D721Med (cell line): Measurements from ENCODE around the gene GTF3C1.

Experiments used
- DNase-seq: peaks from one replicate; pipeline ENCODE4 v3.0.0; 2011; ENCODE audit warnings: low spot score; ENCODE audit not compliant: insufficient read length
- FAIRE-seq: peaks from 2 replicates; lab custom pipeline; 2011; peaks lifted over from hg19 to GRCh38; lab: Jason Lieb, UNC
- TF ChIP-seq, protein P1 (sequence below): IDR thresholded peaks from 2 replicates; pipeline ENCODE4 v1.5.1; 2012; ENCODE audit warnings: mild to moderate bottlenecking, control low read depth; ENCODE audit not compliant: insufficient read depth; ENCODE audit errors: missing control alignments

GTF3C1 gene

DNA sequence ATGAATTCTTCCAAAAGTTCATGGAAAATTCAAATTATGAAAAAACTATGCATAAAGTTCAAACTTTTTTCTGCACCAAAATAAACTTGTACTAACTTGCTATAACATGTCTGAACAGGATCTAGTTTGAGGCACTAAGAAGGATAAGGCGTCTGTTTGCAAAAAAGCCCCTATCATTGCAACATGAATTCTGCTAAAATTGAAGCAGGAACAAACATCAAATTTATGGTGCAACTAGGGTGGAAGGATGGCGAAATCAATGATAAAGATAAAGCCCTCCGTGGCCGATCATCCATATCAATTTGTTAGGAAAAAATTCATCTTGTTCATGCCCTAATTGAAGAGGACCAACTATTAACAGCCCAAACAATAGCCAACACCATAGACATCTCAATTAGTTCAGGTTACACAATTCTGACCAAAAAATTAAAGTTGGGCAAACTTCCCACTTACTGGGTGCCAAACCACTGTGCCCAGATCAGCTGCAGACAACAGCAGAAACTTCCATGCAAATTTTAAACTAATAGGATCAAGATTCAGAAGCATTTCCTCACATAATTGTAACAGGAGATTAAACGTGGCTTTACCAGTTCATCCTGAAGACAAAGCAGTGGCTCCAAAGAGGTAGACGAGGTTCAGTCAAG, 134.8 kb downstream of the GTF3C1 start:
- TF ChIP-seq, protein P1, sequence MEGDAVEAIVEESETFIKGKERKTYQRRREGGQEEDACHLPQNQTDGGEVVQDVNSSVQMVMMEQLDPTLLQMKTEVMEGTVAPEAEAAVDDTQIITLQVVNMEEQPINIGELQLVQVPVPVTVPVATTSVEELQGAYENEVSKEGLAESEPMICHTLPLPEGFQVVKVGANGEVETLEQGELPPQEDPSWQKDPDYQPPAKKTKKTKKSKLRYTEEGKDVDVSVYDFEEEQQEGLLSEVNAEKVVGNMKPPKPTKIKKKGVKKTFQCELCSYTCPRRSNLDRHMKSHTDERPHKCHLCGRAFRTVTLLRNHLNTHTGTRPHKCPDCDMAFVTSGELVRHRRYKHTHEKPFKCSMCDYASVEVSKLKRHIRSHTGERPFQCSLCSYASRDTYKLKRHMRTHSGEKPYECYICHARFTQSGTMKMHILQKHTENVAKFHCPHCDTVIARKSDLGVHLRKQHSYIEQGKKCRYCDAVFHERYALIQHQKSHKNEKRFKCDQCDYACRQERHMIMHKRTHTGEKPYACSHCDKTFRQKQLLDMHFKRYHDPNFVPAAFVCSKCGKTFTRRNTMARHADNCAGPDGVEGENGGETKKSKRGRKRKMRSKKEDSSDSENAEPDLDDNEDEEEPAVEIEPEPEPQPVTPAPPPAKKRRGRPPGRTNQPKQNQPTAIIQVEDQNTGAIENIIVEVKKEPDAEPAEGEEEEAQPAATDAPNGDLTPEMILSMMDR, result no peak
- FAIRE-seq, result no peak
- no peak for DNase-seq

DNA sequence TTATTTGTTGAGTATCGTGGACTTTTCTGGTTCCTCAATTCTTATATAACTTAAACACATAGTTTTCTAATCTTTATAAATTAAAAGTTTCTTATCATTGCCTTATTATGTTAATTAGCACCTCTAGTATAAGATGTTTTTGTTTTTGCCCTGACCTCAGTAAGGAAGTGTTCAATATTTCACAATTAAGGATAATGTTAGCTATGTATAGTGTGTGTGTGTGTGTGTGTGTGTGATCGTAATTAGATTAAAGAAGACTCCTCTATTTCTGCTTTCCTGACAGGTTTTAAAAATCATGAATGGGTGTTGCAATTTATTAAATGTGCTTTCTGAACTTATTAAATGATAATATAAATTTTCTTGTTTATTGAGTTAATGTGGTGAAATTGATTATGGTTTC, 135.8 kb downstream of the GTF3C1 start:
- FAIRE-seq (no peak), DNase-seq (no peak)
- TF ChIP-seq, protein P1, result no peak

DNA sequence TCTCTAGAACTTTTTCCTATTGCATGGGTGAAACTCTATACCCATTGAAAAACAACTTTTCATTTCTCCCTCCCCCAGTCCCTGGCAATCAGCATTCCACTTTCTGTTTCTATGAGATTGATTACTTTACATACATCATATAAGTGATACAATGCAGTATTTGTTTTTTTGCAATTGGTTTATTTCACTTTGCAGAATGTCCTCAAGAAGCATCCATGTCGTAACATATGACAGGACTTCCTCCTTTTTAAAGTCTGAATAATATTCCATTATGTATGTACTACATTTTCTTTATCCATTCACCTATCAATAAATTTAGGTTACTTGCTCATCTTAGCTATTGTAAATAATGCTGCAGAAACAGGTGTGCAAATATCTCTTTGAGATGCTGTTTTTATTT, 139.0 kb downstream of the GTF3C1 start:
- FAIRE-seq (no peak), DNase-seq (no peak)
- TF ChIP-seq, protein P1, result no peak
